Measurements from ENCODE around the gene UNC13A.
A peak's percentile ranks its signal among the peaks of the same experiment; 100 is the strongest.

The UNC13A gene

DNA sequence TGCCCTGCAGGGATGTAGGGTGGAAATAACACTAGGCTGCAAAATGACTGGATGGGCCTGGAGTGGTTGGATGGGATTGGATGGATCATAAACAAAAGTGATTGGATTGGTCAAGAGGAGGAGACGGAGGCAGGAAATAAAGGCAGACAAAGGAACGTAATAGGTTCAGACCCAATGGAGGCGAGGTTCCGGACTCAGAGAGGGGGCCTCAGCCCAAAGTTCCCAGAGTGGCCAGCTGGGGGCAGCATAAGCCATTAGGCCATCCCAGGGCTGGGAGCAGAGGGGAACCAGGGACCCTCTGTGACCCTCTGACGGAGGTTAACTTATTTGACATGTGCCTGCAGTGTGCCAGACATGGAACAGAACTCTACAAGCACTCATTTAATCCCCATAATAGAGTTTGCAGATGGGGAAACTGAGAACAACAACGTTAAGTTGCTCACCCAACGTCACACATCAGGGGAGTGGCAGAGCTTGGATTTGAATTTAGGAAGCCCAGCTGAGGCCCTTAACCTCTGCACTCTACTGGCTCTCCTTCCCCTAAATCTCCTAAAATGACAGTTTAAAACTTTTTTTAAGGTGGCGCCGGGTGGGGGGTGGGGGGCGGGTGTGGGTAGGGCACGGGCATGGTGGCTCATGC is 15.8 kb upstream of the UNC13A start:
- DNase-seq: no peak

DNA sequence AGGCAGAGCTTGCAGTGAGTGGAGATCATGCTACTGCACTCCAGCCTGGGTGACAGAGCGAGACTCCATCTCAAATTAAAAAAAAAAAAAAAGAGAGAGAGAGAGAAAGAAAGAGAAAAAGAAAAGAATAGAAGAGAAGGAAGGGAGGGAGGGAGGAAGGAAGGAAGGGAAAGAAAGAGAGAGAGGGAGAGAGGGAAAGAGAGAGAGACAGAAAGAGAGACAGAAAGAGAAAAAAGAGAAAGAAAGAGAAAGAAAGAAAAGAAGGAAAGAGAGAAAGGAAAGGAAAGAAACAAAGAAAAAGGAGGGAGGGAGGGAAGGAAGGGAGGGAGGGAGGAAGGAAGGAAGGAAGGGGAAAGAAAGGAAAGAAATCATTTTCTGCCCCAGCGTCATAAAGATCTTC is 7.0 kb upstream of the UNC13A start:
- no peak for DNase-seq

DNA sequence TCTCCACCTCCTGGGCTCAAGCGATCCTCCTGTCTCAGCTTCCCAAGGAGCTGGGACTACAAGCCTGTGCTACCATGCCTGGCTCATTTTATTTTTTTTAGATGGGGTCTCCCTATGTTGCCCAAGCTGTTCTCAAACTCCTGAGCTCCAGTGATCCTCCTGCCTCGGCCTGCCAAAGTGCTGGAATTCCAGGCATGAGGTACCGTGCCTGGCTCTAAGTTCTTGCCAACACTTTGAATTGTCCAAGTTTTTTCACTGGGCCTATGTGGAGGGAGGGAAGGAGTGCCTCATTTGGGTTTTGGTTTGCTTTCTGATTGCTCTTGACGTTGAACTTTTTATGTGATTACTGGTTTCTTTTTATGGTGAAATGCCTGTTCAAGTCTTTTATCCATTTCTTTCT is 4.4 kb upstream of the UNC13A start:
- no peak for DNase-seq

DNA sequence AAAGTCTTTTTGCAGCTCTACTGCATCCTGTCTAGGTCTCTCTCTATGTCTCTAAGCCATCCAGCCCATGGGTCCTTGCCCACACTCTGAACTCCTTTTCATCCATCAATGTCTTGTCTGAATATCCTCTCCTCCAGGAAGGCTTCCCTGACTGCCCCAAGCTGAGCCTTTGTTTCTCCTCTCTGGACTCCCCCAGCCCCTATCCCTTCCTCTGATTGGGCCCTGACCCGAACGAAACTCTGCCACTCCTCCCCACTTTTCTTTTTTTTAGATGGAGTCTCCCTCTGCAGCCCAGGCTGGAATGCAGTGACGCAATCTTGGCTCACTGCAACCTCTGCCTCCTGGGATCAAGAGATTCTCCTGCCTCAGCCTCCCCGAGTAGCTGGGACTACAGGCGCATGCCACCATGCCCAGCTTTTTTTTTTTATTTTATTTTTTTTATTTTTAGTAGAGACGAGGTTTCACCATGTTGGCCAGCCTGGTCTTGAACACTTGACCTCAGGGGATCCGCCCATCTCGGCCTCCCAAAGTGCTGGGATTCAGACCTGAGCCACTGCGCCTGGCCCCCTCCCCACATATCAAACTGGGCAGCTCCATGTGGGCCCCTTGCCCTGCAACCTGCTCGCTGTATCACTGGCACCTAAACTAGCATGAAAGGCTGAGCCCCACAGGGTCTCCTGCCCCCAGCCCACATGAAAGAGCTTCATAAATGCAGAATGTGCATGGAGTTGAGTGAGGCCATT is 870 bp upstream of the UNC13A start:
- DNase-seq: no peak

DNA sequence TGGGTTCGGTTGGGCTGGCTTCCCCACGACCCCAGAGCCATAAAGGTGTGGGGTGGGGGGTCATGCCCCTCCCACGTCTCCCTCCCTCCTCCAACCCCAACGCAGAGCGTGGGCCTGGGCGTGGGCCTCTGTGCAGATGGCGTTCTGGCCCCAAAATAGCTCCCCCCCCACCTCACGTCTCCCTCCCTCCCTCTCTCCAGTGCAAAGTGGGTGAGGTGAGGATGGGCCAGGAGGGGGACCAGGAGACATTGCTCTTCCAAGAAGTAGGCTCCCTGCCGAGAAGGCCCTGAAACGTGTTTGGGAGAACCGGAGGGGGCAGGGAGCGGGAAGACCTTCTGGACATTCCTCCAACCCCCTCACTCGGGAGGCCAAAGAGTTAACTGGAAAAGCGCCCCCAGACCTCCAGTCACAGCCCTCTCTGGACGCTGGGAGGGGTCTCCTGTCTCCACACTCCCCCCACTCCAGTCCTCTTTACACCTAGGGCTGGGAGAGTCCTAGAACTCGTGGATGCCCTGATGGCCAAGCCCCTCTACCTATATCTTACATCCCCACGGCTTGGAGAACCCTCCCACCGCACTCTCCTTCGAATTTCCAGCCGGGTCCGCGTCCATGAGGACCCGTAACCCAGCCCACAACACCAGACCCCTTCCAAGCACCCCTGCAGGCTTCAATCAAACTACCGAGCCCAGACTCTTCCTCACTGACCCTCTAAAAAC is 855 bp downstream of the UNC13A start:
- peak; percentile 53 for DNase-seq

DNA sequence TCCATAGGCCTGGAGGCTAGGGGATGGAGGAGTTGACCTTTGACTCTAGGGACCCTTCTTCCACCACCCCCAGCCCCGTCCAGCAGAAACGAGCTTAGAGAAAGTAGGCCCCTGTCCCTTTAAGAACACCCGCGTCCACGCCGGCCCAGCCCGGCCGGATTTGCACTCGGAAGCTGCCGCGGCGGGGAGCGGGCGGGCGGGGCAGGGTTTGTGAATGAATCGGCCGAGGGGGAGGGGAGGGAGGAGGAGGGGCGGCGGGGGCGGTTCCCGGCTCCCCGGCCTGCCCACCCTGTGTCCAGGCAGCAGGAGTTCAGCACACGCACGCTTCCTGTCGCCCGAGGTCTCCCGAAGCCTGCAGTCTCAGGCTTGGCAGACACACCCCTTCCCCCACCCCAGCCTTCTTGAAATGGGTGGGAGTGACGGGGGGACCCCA is 1.5 kb downstream of the UNC13A start:
- DNase-seq: peak; percentile 84

DNA sequence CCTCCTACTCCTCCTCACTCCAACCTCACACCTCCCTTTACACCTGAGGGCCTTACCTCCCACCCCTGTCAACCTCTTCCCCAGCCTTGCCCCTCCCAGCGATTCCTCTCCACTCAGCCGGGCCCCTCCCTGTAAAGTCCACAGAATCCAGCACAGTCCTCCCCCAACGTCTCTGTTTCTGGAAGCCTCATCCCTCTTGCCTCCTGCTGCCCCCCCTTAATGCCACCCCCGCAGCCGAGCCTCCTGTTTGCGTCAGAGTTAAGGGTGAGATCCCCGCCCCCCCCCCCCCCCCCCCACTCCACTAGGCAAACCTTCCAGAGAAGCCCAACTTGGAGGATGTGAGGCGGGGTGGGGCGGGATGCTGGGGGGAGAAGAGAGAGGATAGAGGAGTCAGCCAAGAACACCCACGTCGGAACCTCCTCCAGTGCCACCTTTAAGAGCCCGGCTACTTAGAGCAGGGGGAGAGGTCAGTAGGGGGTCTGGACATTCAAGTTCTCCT is 2.1 kb downstream of the UNC13A start:
- DNase-seq: no peak

DNA sequence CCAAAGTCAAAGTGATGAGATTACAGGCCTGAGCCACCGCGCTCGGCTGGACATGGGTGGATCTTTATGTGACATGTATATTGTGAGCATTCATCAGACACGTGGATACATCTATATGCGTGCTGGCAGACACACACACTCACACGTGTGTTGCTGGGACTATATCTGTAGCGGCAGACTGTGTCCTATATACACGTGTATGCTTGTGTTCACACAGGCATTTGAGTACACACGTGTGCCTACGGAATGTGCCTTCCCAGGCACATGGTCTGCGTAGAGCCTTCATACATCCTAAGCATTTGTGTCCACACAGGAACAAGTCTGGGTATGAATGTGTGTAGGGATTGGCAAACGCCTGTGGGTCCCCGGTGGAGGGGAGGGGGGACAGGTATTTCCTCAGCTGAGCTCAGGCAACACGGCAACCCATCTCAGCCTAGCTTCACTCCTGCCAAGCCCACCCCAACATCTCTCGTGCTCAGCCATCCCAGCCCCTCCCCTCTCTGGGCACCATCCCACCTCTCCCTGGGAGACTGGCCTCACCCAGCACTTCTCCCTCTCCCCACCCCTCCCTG is 2.6 kb downstream of the UNC13A start:
- DNase-seq: no peak

DNA sequence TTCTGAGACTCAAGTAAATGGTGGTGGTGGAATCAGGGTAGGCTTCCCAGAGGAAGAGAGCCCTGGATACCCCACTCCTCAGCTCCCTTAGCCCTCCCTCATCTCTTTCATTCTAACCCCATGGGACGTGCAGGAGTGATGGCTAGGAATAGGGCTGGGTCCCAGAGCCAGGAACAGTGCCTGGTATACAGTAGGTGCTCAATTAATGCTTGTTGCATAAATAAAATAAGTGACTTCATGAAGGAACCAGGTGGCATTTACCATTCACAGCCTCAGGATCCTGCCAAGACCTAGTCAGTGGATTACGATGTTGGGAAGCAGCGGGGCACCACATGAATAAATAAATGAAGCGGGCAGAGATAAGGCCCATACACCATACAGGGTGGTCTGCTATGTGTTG is 3.9 kb downstream of the UNC13A start:
- no peak for DNase-seq

DNA sequence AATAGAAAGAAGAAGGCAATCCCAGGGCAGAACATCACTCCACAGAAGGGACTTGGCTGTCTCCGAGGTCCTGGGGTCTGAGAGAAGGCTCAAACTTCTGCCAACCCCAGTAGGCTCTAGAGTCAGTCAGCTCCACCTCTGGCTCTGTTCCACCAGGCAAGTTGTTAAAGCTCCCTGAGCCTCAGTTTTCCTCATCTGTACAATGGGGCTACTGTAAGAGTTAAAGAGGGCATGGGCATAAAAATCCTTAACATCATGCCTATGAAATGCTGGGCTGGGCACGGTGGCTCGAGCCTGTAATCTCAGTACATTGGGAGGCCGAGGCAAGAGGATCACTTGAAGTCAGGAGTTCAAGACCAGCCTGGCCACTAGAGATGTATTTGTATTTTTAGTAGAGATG is 5.1 kb downstream of the UNC13A start:
- no peak for DNase-seq

DNA sequence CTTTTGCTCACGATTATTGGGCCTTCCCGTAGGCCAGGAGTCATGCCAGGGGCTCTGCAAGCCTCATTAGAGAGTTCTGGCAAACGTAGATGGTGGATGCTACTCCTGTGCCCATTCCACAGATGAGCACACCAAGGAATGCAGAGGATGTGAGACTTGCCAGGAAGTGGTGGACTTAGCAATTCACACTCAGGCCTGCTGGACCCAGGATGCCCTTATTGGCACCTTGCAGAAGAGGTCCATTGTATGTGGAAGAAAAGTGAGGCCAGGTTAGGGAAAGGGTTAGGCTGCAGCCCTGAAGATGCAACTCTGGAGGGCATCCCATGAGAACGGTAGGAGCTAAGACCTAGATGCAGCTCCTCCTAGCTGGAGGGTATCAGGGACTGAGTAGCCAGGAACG is 5.9 kb downstream of the UNC13A start:
- DNase-seq: no peak

DNA sequence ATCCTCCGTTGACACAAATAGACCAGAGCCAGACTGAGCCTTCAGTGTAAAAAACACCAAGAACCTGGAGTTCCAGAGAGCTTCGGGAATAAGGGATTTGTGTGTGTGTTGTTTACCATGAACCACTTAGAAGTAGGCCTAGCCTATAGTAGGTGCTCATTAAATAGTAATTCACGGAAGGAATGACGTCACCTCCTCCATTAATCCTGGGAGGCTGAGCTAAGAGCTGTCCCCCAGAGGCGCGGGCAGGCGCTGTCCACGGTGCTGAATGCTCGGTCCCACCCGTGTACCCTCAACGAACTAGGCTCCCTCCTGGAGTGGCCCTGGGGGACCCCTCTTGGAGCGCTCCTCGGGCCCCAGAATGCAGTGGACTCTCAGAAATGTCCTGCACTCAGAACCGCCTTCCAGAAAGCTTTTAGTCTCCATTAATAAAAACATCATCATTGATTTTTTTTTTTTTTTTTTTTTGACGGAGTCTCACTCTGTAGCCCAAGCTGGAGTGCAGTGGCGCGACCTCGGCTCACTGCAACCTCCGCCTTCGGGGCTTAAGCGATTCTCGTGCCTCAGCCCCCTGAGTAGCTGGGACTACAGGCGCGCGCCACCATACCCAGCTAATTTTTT is 6.5 kb downstream of the UNC13A start:
- no peak for DNase-seq

DNA sequence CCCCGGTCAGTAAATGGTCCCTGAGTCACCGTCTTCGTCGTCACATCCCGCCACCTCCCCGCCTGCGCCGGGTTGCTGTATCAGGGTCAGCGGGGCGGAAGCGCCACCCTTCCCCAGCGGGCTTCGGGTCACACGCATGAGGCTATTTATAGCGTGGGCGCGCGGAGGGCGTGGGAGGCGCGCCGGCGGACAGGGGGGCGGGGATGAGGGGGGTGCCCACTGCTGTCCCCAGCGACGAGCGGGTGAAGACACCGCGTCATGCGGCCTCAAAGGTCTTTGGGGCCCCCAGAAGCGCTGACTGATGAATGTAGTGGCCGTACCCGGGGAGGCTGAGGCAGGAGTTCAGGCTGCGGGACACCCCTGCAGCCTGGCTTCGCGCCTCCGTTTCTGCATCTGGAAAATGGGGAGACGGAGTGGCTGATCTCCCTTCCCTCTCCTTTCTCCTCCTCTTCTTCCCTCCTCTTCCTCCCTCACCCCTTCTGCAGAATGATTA is 7.9 kb downstream of the UNC13A start:
- no peak for DNase-seq

DNA sequence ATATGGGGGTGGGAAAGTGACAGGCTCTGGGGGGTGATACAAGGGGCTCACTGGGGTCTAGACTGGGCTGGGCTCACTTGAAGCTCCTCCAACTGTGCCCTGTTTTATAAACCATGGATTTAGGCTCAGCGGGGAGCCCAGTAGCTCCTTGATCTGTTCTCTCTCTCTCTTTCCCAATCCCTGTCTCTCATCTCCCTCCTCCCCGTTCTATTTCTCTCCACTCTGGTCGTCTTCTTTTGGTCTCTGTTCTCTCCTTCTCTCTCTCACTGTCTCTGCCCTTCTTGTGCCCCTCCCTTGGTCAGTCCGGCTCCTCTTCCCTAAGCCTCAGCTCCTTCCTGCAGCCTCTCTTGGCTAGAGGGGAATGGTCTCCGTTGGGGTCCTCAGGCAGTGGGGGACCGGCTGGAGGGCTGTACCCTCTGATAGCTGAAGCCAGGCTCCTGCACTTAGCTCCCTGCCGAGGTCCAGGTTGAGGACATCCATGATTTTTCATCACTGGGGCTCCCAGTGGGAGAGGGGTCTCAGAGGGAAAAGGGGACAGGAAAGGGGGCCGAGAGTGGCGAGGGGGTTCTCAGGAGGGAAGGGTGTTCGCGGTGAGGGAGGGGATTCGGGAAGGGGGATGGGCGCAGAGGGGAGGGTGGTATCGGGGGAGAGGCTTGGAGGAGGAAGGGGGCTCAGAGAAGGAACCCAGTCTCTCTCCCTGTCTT is 8.5 kb downstream of the UNC13A start:
- DNase-seq: no peak

DNA sequence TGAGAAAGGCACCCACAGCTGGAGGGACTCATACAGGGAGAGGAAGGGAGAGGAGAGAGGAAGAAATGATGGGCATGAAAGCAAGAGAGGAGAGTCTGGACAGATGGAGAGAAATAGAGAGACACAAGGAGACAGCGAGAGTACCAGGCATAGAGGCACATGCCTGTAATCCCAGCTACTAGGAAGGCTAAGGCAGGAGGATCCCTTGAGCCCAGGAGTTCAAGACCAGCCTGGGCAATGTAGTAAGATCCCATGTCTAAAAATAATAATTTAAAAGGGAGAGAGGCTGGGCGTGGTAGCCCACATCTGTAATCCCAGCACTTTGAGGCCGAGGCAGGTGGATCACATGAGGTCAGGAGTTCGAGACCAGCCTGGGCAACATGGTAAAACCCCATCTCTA is 9.3 kb downstream of the UNC13A start:
- no peak for DNase-seq

DNA sequence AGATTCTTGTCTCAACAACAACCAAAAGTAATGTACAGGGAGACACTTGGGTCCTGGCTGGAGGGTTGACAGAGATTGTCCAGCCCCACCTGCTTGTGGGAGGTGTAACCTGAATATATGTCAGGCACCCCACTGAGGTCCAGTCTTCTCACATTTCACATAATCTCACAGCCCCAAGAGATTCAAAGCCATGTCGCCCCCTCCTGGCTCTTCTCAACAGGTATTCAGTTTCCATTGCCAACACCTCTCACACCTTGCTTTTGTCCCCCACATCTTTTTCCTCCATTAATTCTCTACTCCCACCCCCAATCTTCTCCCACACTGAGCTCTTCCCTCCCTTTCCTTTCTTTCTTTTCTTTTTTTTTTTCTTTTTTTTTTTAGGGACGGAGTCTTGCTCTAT is 11.2 kb downstream of the UNC13A start:
- peak; percentile 89 for DNase-seq

DNA sequence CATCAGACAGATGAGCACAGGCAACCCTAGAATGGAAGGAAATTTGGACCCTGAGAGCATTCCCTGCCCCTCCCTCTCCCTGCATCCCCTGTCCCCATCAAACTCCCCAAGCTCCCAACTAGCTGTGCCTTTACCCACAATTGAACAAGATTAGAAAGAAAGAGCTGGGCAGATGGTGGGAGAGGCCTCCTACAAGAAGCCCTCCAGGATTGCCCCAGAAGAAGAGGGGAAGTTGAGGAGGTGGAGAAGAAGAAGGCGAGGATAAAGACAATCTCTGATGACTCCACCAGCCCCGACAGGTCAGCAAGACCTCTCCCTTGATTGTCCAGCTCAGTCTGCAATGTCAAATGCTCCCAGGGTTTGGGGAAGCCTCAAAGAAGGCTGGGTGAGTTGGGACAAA is 11.9 kb downstream of the UNC13A start:
- DNase-seq: no peak

DNA sequence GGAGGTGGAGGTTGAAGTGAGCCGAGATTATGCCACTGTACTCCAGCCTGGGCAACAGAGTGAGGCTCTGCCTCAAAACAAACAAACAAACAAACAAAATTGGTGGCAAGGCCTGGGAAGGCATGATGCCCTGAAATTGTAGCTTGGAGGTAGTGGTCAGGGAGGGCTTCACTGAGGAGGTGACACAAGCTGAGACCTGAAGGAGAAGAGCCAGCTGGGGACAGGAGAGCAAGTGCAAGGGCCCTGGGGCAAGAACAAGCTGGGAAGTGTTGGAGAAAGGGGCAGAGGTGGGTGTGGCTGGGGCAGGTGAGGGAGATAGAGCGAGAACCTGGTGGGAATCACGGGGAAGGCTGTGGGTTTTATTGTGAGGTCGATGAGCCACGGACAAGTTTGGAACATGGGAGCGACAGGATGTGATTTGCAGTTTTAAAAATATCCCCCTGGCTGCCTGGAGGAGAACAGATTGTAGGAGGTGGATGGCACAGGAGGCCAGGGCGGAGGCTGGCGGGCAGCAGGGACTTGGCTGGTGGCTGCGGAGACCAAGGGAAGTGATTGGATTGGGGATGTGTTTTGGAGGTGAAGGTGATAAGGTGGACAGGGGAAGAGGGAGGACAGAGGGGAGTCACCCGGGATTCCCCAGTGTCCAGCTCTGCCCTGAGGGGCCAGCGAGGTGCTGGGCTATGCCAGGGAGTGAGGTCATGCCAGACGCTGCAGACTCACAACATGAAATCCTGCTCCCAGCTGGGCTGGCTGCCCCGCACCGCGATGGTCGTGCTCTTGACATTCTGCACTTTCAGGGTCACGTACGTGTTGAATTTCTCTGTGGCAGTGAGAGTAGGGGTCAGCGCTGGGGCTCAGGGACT is 14.0 kb downstream of the UNC13A start:
- no peak for DNase-seq

DNA sequence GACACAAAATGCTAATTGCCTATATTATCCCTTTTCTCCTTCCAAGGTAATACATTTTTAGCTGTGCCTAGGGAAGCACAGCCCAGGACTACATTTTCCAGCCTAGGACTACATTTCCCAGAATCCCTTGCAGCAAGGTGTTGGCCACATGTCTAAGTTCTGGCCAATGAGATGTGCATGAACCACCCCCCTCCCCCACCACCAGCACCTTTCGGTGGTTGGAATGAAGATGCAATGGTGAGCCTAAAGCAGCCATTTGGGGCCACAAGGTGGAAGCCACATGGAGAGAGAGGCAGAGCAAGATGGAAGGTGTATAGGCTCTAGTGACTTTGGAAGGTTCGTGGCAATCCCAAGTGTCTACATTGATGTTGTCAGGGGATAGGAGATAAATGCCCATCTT is 16.2 kb downstream of the UNC13A start:
- DNase-seq: no peak

DNA sequence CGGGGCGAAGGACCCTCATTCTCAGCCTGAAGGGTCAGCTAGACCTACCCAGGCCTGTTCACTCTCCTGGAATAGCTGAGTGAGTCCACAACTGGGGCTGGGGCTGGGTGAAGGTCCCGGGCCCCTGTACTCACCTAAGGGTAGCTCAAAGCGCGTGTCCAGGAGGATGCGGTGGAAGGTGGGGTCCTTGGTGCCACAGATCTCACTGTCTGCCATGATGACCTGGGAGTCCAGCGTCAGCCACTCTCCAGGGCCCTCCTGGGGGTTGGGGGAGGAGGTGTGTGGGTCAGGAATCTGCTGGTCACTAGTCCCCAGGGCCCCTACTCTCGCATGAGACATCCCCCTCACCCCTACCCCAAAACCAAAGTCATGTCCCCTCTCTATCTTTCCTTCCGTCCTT is 18.7 kb downstream of the UNC13A start:
- DNase-seq: no peak

DNA sequence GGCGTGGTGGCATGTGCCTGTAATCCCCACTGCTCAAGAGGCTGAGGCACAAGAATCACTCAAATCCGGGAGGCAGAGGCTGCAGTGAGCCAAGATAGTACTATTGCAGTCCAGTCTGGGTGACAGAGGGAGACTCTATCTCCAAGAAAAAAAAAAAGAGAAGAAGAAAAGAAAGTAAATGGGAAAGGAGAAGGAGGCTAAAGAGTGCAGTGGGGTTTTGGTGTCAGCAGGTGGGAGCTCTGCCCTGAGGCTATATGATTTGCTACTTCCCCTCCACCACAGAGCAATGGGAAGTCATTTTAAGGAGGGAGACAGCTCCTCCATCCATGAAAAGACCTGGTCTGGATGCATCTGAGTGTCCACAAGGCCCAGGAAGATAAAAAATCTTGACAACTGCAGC is 23.1 kb downstream of the UNC13A start:
- DNase-seq: no peak
